Astrocyte (in vitro differentiated cells and primary cell): ENCODE results near the gene TFEB. TPM values are rescaled to one million over a fixed set of nuclear protein-coding genes. Genes with fewer than 3 reads are reported as not detected.

ENCODE experiments used
- DNase-seq: peaks from one replicate; pipeline ENCODE4 v3.0.0-alpha.2; 2010; ENCODE audit warnings: low read depth
- FAIRE-seq: peaks from 2 replicates; lab custom pipeline; 2011; peaks lifted over from hg19 to GRCh38; lab: Jason Lieb, UNC
- H2AFZ ChIP-seq: 2 replicates; pipeline ENCODE4 v1.6.0; 2012; ENCODE audit warnings: low read depth, low read length, inconsistent platforms
- H3K27ac ChIP-seq: 2 replicates; pipeline ENCODE4 v1.5.1; 2011; ENCODE audit warnings: low read depth, low read length, inconsistent platforms
- H3K27me3 ChIP-seq: 2 replicates; pipeline ENCODE4 v1.6.0; 2011; ENCODE audit warnings: low read length, inconsistent platforms; ENCODE audit not compliant: insufficient read depth
- H3K36me3 ChIP-seq: 2 replicates; pipeline ENCODE4 v1.5.1; 2011; ENCODE audit warnings: low read length, inconsistent platforms; ENCODE audit not compliant: insufficient read depth
- H3K4me1 ChIP-seq: 2 replicates; pipeline ENCODE4 v1.5.1; 2011; ENCODE audit warnings: low read length, inconsistent platforms; ENCODE audit not compliant: insufficient read depth
- H3K4me2 ChIP-seq: 2 replicates; pipeline ENCODE4 v1.6.0; 2012; ENCODE audit warnings: low read length, inconsistent platforms
- H3K4me3 ChIP-seq: 2 replicates; pipeline ENCODE4 v1.5.1; 2011; ENCODE audit warnings: low read depth, mild to moderate bottlenecking, low read length, inconsistent platforms; ENCODE audit not compliant: insufficient read depth
- H3K79me2 ChIP-seq: 2 replicates; pipeline ENCODE4 v1.6.0; 2012; ENCODE audit warnings: mild to moderate bottlenecking, low read length, inconsistent platforms; ENCODE audit not compliant: insufficient read depth
- H3K9ac ChIP-seq: 2 replicates; pipeline ENCODE4 v1.6.0; 2012; ENCODE audit warnings: mild to moderate bottlenecking, low read length, inconsistent platforms
- H3K9me3 ChIP-seq: 2 replicates; pipeline ENCODE4 v1.5.1; 2012; ENCODE audit warnings: low read depth, mild to moderate bottlenecking, low read length, inconsistent platforms; ENCODE audit not compliant: insufficient read depth
- H4K20me1 ChIP-seq: 2 replicates; pipeline ENCODE4 v1.6.0; 2012; ENCODE audit warnings: low read length, inconsistent platforms; ENCODE audit not compliant: insufficient read depth
- H3K27ac Mint-ChIP-seq: one replicate; pipeline ENCODE4 v1.8.0; 2021; ENCODE audit warnings: mild to moderate bottlenecking, mixed read lengths; ENCODE audit not compliant: unreplicated experiment
- H3K27me3 Mint-ChIP-seq: one replicate; pipeline ENCODE4 v1.8.0; 2021; ENCODE audit warnings: low read depth, mixed read lengths; ENCODE audit not compliant: unreplicated experiment
- H3K36me3 Mint-ChIP-seq: one replicate; pipeline ENCODE4 v1.8.0; 2021; ENCODE audit warnings: low read depth, mixed read lengths; ENCODE audit not compliant: unreplicated experiment
- H3K4me1 Mint-ChIP-seq: one replicate; pipeline ENCODE4 v1.8.0; 2021; ENCODE audit warnings: low read depth, mixed read lengths; ENCODE audit not compliant: unreplicated experiment
- H3K4me3 Mint-ChIP-seq: one replicate; pipeline ENCODE4 v1.8.0; 2021; ENCODE audit warnings: mild to moderate bottlenecking, moderate library complexity, mixed read lengths; ENCODE audit not compliant: unreplicated experiment
- H3K9me3 Mint-ChIP-seq: one replicate; pipeline ENCODE4 v1.8.0; 2021; ENCODE audit warnings: mild to moderate bottlenecking, mixed read lengths; ENCODE audit not compliant: unreplicated experiment
- EZH2 ChIP-seq: IDR thresholded peaks from 2 replicates; pipeline ENCODE4 v1.6.1; 2012; ENCODE audit warnings: mild to moderate bottlenecking, low read length, inconsistent platforms; ENCODE audit not compliant: insufficient read depth
- total RNA-seq: library from RNA; stranded (reverse); gene quantifications from 2 replicates; pipeline ENCODE4 v1.2.1, GENCODE V29; 2021
- TF ChIP-seq, protein P1 (sequence below): IDR thresholded peaks from 2 replicates; pipeline ENCODE4 v1.5.1; 2011; ENCODE audit warnings: low read depth, mild to moderate bottlenecking, inconsistent platforms, low read length, moderate library complexity; ENCODE audit not compliant: insufficient read depth

Gene TFEB
- total RNA-seq, 1 donor from 2014 or later: 4.7 TPM

DNA sequence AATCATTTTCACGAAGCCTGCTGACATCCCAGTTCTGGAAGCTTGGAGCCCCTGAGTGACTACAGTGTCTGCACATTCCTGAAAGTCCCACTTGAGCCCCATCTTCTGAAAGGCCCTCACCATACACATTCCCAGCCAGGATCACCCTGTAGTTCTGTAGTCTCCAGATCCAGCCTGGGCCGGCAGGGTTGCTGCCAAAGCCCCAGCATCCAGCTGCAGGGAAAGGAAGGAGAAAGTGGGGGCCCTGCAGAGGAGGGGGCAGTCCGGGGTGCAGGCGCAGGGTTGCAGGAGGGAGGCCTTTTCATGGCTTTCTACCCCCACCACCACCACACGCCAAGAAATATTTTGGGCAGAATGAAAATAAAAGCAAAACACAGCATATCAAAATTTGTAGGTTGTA, 71.1 kb downstream of the TFEB start:
- Mint-ChIP-seq H3K9me3 (peaks cover 4% of the 10 kb centered on the region), H3K4me1 (no peaks in the 10 kb centered on the region), H3K27ac (no peak overlapping the region), H3K36me3 (no peaks in the 10 kb centered on the region), H3K4me3 (no peak overlapping the region), H3K27me3 (peaks cover 44% of the 10 kb centered on the region)
- DNase-seq: no peak
- no peak for FAIRE-seq
- H3K9ac ChIP-seq: no peak overlapping the region
- no peak overlapping the region for H2AFZ ChIP-seq
- no peaks in the 10 kb centered on the region for H3K36me3 ChIP-seq
- H3K4me1 ChIP-seq: no peaks in the 10 kb centered on the region
- no peaks in the 10 kb centered on the region for H4K20me1 ChIP-seq
- H3K27me3 ChIP-seq: peaks cover 14% of the 10 kb centered on the region
- TF ChIP-seq, protein P1, sequence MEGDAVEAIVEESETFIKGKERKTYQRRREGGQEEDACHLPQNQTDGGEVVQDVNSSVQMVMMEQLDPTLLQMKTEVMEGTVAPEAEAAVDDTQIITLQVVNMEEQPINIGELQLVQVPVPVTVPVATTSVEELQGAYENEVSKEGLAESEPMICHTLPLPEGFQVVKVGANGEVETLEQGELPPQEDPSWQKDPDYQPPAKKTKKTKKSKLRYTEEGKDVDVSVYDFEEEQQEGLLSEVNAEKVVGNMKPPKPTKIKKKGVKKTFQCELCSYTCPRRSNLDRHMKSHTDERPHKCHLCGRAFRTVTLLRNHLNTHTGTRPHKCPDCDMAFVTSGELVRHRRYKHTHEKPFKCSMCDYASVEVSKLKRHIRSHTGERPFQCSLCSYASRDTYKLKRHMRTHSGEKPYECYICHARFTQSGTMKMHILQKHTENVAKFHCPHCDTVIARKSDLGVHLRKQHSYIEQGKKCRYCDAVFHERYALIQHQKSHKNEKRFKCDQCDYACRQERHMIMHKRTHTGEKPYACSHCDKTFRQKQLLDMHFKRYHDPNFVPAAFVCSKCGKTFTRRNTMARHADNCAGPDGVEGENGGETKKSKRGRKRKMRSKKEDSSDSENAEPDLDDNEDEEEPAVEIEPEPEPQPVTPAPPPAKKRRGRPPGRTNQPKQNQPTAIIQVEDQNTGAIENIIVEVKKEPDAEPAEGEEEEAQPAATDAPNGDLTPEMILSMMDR: no peak
- TF ChIP-seq EZH2: no peak
- H3K9me3 ChIP-seq: peaks cover 4% of the 10 kb centered on the region
- no peak overlapping the region for H3K4me2 ChIP-seq
- no peaks in the 10 kb centered on the region for H3K79me2 ChIP-seq
- H3K27ac ChIP-seq: no peak overlapping the region
- H3K4me3 ChIP-seq: no peak overlapping the region

DNA sequence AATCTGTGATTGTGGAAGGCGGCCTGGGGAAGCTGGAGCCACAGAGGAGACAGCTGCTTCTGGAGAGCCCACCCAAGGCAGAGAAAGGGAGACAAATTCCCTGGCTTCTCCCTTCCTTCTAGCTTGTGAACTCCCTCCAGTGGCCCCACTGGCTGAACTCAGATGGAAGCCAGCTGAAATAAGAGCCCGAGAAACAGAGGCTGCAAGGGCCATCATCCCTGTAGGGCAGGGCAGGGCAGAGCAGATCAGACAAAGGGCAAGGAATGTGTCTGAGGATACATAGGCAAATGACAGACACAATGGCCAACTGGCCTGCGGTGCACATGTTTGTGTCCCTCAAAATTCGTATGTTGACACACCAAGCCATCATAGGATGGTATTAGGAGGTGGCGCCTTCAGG, 71.8 kb downstream of the TFEB start:
- Histone ChIP-seq H3K9ac (no peak overlapping the region), H3K9me3 (no peaks in the 10 kb centered on the region), H3K27ac (no peak overlapping the region), H4K20me1 (no peaks in the 10 kb centered on the region), H3K4me3 (no peak overlapping the region), H3K4me1 (no peaks in the 10 kb centered on the region), H2AFZ (no peak overlapping the region), H3K4me2 (no peak overlapping the region), H3K36me3 (no peaks in the 10 kb centered on the region), H3K79me2 (no peaks in the 10 kb centered on the region), H3K27me3 (peaks cover 15% of the 10 kb centered on the region)
- Mint-ChIP-seq H3K27ac (no peak overlapping the region), H3K27me3 (peaks cover 45% of the 10 kb centered on the region), H3K9me3 (peaks cover 3% of the 10 kb centered on the region), H3K4me3 (no peak overlapping the region), H3K4me1 (no peaks in the 10 kb centered on the region), H3K36me3 (no peaks in the 10 kb centered on the region)
- DNase-seq (no peak), FAIRE-seq (no peak)
- no peak for TF ChIP-seq EZH2
- TF ChIP-seq, protein P1: no peak

GRCh38 chr6:41659935-41660334, 75.5 kb downstream of the TFEB start:
- H3K4me2 ChIP-seq: no peak overlapping the region
- peaks cover 38% of the 10 kb centered on the region for H3K27me3 Mint-ChIP-seq

More at GRCh38 chr6:41659935-41660334, 75.5 kb downstream of the TFEB start:
- Mint-ChIP-seq H3K9me3 (peaks cover 3% of the 10 kb centered on the region), H3K36me3 (peaks cover under 1% of the 10 kb centered on the region), H3K27ac (no peak overlapping the region), H3K4me3 (no peak overlapping the region), H3K4me1 (peaks cover 14% of the 10 kb centered on the region)
- no peaks in the 10 kb centered on the region for H3K36me3 ChIP-seq
- H3K4me3 ChIP-seq: no peak overlapping the region
- no peak overlapping the region for H2AFZ ChIP-seq
- no peaks in the 10 kb centered on the region for H4K20me1 ChIP-seq
- H3K79me2 ChIP-seq: no peaks in the 10 kb centered on the region
- no peak overlapping the region for H3K9ac ChIP-seq
- H3K27ac ChIP-seq: no peak overlapping the region
- DNase-seq: no peak
- TF ChIP-seq, protein P1: no peak
- TF ChIP-seq EZH2: no peak
- H3K9me3 ChIP-seq: no peaks in the 10 kb centered on the region
- H3K27me3 ChIP-seq: peaks cover 15% of the 10 kb centered on the region
- peaks cover 12% of the 10 kb centered on the region for H3K4me1 ChIP-seq
- FAIRE-seq: no peak
